IMR-90 (cell line): Measurements from ENCODE around the gene ASB6. TPM values are rescaled to one million over a fixed set of nuclear protein-coding genes. Genes with fewer than 3 reads are reported as not detected.

Experiments used
- ATAC-seq: fragments of 200-7000 bp; cut with Tn5 transposase; 2 replicates; pipeline ENCODE4 v1.9.1; 2020; ENCODE audit warnings: low read depth, mild to moderate bottlenecking, moderate library complexity
- BruUV-seq: library from RNA; stranded (reverse); fragments of 400-500 nt; replicated peaks from 2 replicates; lab custom pipeline; 2021; lab: Mats Ljungman, UMichigan
- CTCF ChIA-PET: fragments of 300-600 bp; formaldehyde crosslinking; extraction: SDS; loops from one replicate; lab custom pipeline; 2021; ENCODE audit warnings: antibody characterized with exemption; lab: Yijun Ruan, JAX
- POLR2A ChIA-PET: fragments of 300-600 bp; sonication (Branson Sonifier 250); formaldehyde crosslinking; loops from one replicate; lab custom pipeline; 2022; ENCODE audit warnings: antibody characterized with exemption; ENCODE audit not compliant: unreplicated experiment; lab: Charles Lee
- DNase-seq: peaks from one replicate; pipeline ENCODE4 v3.0.0; 2013
- H2AFZ ChIP-seq: replicated peaks from 2 replicates; pipeline ENCODE3; 2013; ENCODE audit warnings: low read length, mild to moderate bottlenecking; ENCODE audit not compliant: poor library complexity
- H2AK5ac ChIP-seq: 2 replicates; pipeline ENCODE4 v1.6.1; 2013; ENCODE audit warnings: low read depth, low read length, inconsistent platforms
- H2AK9ac ChIP-seq: replicated peaks from 2 replicates; pipeline ENCODE3; 2013; ENCODE audit warnings: mild to moderate bottlenecking, low read depth, low read length, moderate library complexity; ENCODE audit not compliant: poor library complexity
- H2BK120ac ChIP-seq: 2 replicates; pipeline ENCODE4 v1.6.1; 2013; ENCODE audit warnings: low read depth, low read length, inconsistent platforms
- H2BK15ac ChIP-seq: 3 replicates; pipeline ENCODE4 v1.6.1; 2013; ENCODE audit warnings: low read depth, low read length, inconsistent platforms
- H2BK20ac ChIP-seq: 2 replicates; pipeline ENCODE4 v1.6.1; 2013; ENCODE audit warnings: low read depth, mild to moderate bottlenecking, inconsistent platforms, low read length, moderate library complexity
- H2BK5ac ChIP-seq: 2 replicates; pipeline ENCODE4 v1.6.1; 2013; ENCODE audit warnings: mild to moderate bottlenecking, low read depth, low read length, inconsistent platforms; ENCODE audit not compliant: poor library complexity, severe bottlenecking
- H3K14ac ChIP-seq: replicated peaks from 2 replicates; pipeline ENCODE4 v1.6.1; 2013; ENCODE audit warnings: low read depth, low read length, inconsistent platforms
- H3K18ac ChIP-seq: 2 replicates; pipeline ENCODE4 v1.6.1; 2013; ENCODE audit warnings: low read depth, low read length, control low read depth
- H3K23ac ChIP-seq: 2 replicates; pipeline ENCODE4 v1.6.1; 2013; ENCODE audit warnings: low read depth, low read length, inconsistent platforms
- H3K27ac ChIP-seq: 2 replicates; pipeline ENCODE4 v1.5.1; 2013; ENCODE audit warnings: mild to moderate bottlenecking, control low read depth, low read length; ENCODE audit not compliant: insufficient read depth
- H3K27me3 ChIP-seq: 2 replicates; pipeline ENCODE4 v1.6.1; 2013; ENCODE audit warnings: low read length; ENCODE audit not compliant: control insufficient read depth, insufficient read depth
- H3K36me3 ChIP-seq: 2 replicates; pipeline ENCODE4 v1.6.1; 2013; ENCODE audit warnings: low read length, mixed read lengths; ENCODE audit not compliant: control insufficient read depth, insufficient read depth
- H3K4ac ChIP-seq: 2 replicates; pipeline ENCODE4 v1.6.1; 2013; ENCODE audit warnings: low read depth, low read length, inconsistent platforms
- H3K4me1 ChIP-seq: 2 replicates; pipeline ENCODE4 v1.6.1; 2013; ENCODE audit warnings: low read length, mixed read lengths; ENCODE audit not compliant: control insufficient read depth, insufficient read depth
- H3K4me2 ChIP-seq: 2 replicates; pipeline ENCODE4 v1.6.1; 2013; ENCODE audit warnings: low read depth, mild to moderate bottlenecking, control low read depth, low read length, moderate library complexity
- H3K4me3 ChIP-seq: 2 replicates; pipeline ENCODE4 v1.5.1; 2013; ENCODE audit warnings: low read depth, mild to moderate bottlenecking, control low read depth, low read length, moderate library complexity; ENCODE audit not compliant: insufficient read depth
- H3K56ac ChIP-seq: 2 replicates; pipeline ENCODE4 v1.6.1; 2013; ENCODE audit warnings: low read length, inconsistent platforms; ENCODE audit not compliant: insufficient read depth; ENCODE audit errors: extremely low read depth
- H3K79me1 ChIP-seq, 2 experiments: 2 replicates each; pipeline ENCODE4 v1.6.1; 2013; ENCODE audit warnings: low read length in 2 of 2, inconsistent platforms in 1 of 2, low read depth in 1 of 2
- H3K9ac ChIP-seq: 2 replicates; pipeline ENCODE4 v1.6.1; 2013; ENCODE audit warnings: low read depth, low read length, control low read depth
- H3K9me1 ChIP-seq: 2 replicates; pipeline ENCODE4 v1.6.1; 2013; ENCODE audit warnings: low read length, inconsistent platforms; ENCODE audit not compliant: insufficient read depth
- H3K9me3 ChIP-seq: 2 replicates; pipeline ENCODE4 v1.6.1; 2013; ENCODE audit warnings: low read length; ENCODE audit not compliant: control insufficient read depth, insufficient read depth
- H4K20me1 ChIP-seq: 2 replicates; pipeline ENCODE4 v1.6.1; 2013; ENCODE audit warnings: low read length, inconsistent platforms; ENCODE audit not compliant: insufficient read depth
- H4K5ac ChIP-seq: 2 replicates; pipeline ENCODE4 v1.6.1; 2013; ENCODE audit warnings: mild to moderate bottlenecking, low read depth, low read length, control low read depth
- H4K8ac ChIP-seq, 2 experiments: 2 replicates each; pipeline ENCODE4 v1.6.1; 2013; ENCODE audit warnings: low read depth in 2 of 2, low read length in 2 of 2, control low read depth in 1 of 2, inconsistent platforms in 1 of 2
- H4K91ac ChIP-seq: 2 replicates; pipeline ENCODE4 v1.6.1; 2013; ENCODE audit warnings: low read depth, low read length, inconsistent platforms; ENCODE audit not compliant: insufficient read depth
- CTCF ChIP-seq: conservative IDR thresholded peaks from 2 replicates; pipeline ENCODE4 v1.5.1; 2012; ENCODE audit warnings: mild to moderate bottlenecking, low read depth, low read length, improper control_type of control experiment
- ELK1 ChIP-seq: fragments of 150-350 bp; IDR thresholded peaks from 2 replicates; pipeline ENCODE4 v1.6.1; 2016; ENCODE audit warnings: low read depth, mild to moderate bottlenecking, low read length, moderate library complexity, borderline replicate concordance
- MAFK ChIP-seq: IDR thresholded peaks from 2 replicates; pipeline ENCODE4 v1.6.1; 2012; ENCODE audit warnings: low read depth, low read length, improper control_type of control experiment
- WGBS, 2 experiments: methylation state at CpG; one replicate each; pipeline versions ENCODE4 v1.1.5 to v1.1.7; 2013; ENCODE audit warnings: missing lambda C conversion rate in 2 of 2; ENCODE audit not compliant: insufficient read length in 1 of 2; ENCODE audit errors: extremely low coverage in 2 of 2; 5-methylcytosine and 5-hydroxymethylcytosine counted together
- dilution Hi-C: fragments of 300-500 bp; cut with HindIII; formaldehyde crosslinking; loops from one replicate; pipeline ENCODE4 v1.14.3; 2018; ENCODE audit warnings: low sequenced_read_pairs; ENCODE audit not compliant: unreplicated experiment
- in situ Hi-C: fragments of 300-500 bp; cut with MboI; formaldehyde crosslinking; loops from 3 replicates; pipeline ENCODE4 v1.14.3; 2019; ENCODE audit warnings: low sequenced_read_pairs, inconsistent platforms, mixed read lengths
- intact Hi-C: fragments of 100-400 bp; cut with micrococcal nuclease; formaldehyde crosslinking; loops from 2 replicates; pipeline ENCODE4 v1.10.0; 2022
- polyA plus RNA-seq, 3 experiments: library from polyadenylated mRNA; depleted of rRNA; stranded (reverse); fragments of >200 nt; gene quantifications; 2 replicates each; pipeline ENCODE4 v1.2.3, GENCODE V29; 2012; ENCODE audit warnings: low replicate concordance in 1 of 3
- total RNA-seq: library from RNA; depleted of rRNA; stranded (reverse); fragments of >200 nt; gene quantifications from 2 replicates; pipeline ENCODE4 v1.2.3, GENCODE V29; 2012

ASB6 gene
- total and polyA plus RNA-seq, 2 of the 4 experiments (the other 2 are of a cell fraction): 9.7 to 28.9 TPM

DNA sequence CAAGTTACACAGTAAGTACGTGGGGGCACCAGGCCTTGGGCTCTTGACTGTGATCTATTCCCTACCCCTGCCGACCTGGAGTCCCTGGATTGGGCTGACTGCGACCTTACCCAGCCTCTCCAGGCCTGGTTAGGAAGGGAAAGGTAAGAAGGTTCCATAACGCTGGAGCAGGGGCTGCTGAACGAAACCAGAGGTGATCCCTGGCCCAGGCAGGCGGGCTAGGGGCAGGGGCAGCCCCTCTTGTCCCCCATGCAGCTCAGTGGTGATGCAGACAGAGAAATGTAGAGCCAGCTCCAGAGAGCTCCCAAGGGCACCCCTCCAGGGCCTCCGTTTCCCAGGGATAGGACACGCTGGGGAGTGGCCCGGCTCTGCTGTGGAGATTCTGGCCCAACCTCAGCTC, 37.6 kb upstream of the ASB6 start:
- Histone ChIP-seq H3K4me1 (no peaks in the 10 kb centered on the region; the same call in 1 of the 2 replicates), H3K23ac (no peak overlapping the region), H3K79me1 (peaks cover 20 to 80% of the 10 kb centered on the region in 2 experiments), H3K56ac (no peak overlapping the region), H4K5ac (no peak overlapping the region), H3K14ac (no peak overlapping the region), H4K91ac (no peak overlapping the region), H3K4me2 (no peak overlapping the region), H3K9me1 (peaks cover 23% of the 10 kb centered on the region), H3K27me3 (no peaks in the 10 kb centered on the region), H2BK120ac (no peak overlapping the region), H2AK5ac (no peak overlapping the region), H3K18ac (no peak overlapping the region), H4K20me1 (peaks cover 57% of the 10 kb centered on the region), H3K9me3 (no peaks in the 10 kb centered on the region), H2BK15ac (no peak overlapping the region), H3K4me3 (no peak overlapping the region), H3K4ac (no peak overlapping the region), H4K8ac (no peak overlapping the region), H2AFZ (no peak overlapping the region), H3K36me3 (peaks cover 25% of the 10 kb centered on the region), H2AK9ac (no peak overlapping the region), H3K27ac (no peak overlapping the region), H3K9ac (no peak overlapping the region), H2BK20ac (no peak overlapping the region), H2BK5ac (no peak overlapping the region)
- POLR2A ChIA-PET: interaction anchor here (0.5 kb wide), 1 partner anchor 47 kb away, joined by 3 read pairs; no protein-coding TSS in a partner anchor
- ATAC-seq (no peak), DNase-seq (no peak)
- in situ Hi-C loops: no loop called here
- CTCF ChIA-PET: no interaction called here
- TF ChIP-seq ELK1: no peak
- TF ChIP-seq CTCF: no peak
- no peak for TF ChIP-seq MAFK
- BruUV-seq: no TSS peak
- intact Hi-C loops: no loop called here
- dilution Hi-C loops: no loop called here
- 74% methylated on average over 3 of the region's 9 CpGs; no CpG with 5 or more reads in 1 of the 2 experiments for WGBS, 2 experiments
